ENCODE data around the gene NDUFS6.

Gene NDUFS6

GRCh38 chr5:1856596-1857255 lies 55.5 kb downstream of the NDUFS6 start:
- no peak for DNase-seq

DNA sequence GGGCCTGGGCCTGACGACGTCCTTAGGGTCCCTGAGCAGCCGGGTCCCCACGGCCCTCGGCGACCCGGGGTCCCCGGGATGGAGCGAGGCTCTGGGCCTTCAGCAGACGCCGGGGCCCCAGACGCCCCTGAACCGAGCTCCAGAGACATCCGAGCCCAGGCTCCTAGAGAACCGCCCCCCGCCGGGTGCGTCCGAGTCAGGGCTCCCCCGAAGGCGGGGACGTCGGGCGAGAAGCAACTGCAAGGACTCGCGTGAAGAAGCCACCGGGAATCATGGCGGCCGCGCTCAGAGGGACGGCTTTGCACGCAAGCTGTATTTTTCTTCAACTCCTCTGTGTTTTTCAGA lies 56.0 kb downstream of the NDUFS6 start:
- DNase-seq = no peak

DNA sequence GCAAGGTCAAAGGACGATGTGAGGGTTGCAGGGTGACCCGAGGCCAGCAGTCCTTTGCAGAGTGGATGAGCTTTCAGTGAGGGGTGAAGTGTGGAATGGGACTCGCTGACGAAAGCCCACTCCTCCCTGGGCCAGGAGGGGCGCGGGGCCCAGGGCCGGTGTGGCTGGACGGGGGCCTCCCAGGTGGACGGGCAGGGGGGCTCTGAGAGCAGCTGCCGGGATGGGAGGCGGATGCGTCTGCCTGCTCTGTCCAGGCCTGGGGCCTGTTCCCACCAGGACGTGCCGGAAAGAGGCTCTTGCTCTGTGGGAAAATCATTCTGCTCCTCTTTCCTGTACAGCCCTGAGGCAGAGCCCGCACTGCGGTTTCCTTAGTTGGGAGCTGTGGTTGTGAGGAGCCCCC lies 57.2 kb downstream of the NDUFS6 start:
- DNase-seq = no peak

DNA sequence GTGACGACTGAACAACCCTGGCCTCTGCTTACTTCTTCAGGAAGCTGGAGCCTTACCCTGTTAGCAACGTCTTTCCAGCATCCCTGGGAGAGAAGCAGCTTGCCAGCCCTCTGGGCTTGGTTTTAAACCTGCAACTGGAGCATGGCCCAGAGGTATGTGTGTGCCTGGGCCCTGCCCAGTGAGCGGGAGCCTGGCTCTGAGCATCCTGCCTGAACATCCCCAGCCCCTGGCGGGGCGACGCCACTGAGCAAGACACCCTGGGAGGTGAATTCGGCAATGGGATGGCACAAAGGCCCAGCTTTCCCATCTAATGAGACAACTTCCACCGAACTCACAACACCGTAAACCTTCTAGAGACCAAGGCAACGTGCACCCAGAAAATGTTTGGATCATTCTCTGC lies 57.9 kb downstream of the NDUFS6 start:
- DNase-seq = no peak

GRCh38 chr5:1860021-1860610 lies 58.9 kb downstream of the NDUFS6 start:
- no peak for DNase-seq

DNA sequence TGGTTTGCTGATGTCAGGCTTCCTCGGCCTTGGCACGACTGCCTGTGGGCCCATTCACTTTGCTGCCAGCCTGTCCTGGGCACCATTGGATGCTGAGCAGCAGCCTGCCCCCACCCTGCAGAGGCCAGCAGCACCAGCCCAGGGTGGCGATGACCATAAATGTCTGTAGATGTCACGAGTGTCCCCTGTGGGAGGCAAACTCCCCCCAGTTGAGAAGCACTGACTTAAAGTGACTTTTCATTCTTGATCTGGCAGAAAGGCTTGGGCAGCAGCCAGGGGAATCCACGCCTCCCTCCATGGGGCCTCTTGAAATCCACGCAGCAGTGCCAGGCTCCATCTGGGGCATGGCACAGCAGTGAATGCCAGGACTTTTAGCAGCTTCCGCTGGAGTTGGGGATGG lies 59.7 kb downstream of the NDUFS6 start:
- no peak for DNase-seq

GRCh38 chr5:1864896-1865440 lies 63.8 kb downstream of the NDUFS6 start:
- no peak for DNase-seq

DNA sequence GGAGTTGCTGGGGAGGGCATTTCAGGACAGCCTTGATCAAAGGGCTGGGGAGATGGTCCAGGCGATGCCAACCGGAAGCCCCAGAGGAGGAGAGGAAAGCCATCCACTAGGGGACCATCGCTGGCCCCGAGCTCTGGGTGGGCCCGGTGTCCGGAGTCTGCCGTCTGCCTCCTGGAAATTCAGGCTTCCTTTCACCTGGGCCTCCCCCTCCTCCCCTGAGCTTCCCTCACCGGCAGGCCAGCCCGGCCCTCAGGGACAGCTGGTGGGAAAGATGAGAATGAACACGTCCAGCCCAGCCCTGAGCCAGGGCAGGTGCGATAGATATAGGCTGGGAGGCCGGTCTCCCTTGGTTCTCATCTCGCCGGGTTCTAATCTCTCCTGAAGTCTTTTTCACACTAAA lies 64.3 kb downstream of the NDUFS6 start:
- DNase-seq = no peak

Data from CD4-positive, alpha-beta T cell treated with Interleukin-10 for 1 hour (primary cell).